ENCODE measurements around the gene RCC2. TPM values are rescaled to one million over a fixed set of nuclear protein-coding genes. Genes with fewer than 3 reads are reported as not detected.
"Not testable (repeated sequence)": the region's sequence is repeated elsewhere in the genome, so short reads cannot be mapped to it uniquely, and the experiment has no call there.

RCC2 gene
- total and polyA plus RNA-seq, 9 donors, result 15.3 to 52.2 (median 40.7) TPM

DNA sequence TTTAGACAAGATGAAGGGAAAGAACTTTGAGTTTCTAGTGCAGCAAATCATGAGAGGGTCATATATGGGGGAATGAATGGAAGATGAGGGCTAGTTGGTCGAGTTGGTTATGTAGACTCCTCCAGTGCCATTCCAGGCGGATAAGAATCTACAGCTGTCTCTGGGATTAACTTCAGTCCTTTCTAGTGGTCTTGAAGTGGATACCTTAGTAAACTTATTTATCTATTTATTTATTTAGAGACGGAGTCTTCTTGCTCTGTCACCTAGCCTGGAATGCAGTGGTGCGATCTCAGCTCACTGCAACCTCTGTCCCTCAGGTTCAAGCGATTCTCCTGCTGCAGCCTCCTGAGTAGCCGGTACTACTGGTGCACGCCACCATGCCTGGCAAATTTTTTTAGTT lies 41.4 kb upstream of the RCC2 start:
- intact Hi-C loops (cut with DNase I), result no loop called here
- Histone ChIP-seq H3K4me3 (no peak overlapping the region), H3K36me3 (no peaks in the 10 kb centered on the region), H3K27ac (no peak overlapping the region), H3K27me3 (no peaks in the 10 kb centered on the region), H3K9me3 (no peaks in the 10 kb centered on the region), H3K4me1 (ENCODE audit: insufficient read depth) (no peaks in the 10 kb centered on the region)
- WGBS, 3 donors, result 84 to 89% (median 86%) methylated on average over 7 of the region's 7 CpGs
- no peak for TF ChIP-seq POLR2A (IDR thresholded peaks at IDR 0.05)
- no peak for TF ChIP-seq EP300 (IDR thresholded peaks at IDR 0.05)
- TF ChIP-seq, protein P1, sequence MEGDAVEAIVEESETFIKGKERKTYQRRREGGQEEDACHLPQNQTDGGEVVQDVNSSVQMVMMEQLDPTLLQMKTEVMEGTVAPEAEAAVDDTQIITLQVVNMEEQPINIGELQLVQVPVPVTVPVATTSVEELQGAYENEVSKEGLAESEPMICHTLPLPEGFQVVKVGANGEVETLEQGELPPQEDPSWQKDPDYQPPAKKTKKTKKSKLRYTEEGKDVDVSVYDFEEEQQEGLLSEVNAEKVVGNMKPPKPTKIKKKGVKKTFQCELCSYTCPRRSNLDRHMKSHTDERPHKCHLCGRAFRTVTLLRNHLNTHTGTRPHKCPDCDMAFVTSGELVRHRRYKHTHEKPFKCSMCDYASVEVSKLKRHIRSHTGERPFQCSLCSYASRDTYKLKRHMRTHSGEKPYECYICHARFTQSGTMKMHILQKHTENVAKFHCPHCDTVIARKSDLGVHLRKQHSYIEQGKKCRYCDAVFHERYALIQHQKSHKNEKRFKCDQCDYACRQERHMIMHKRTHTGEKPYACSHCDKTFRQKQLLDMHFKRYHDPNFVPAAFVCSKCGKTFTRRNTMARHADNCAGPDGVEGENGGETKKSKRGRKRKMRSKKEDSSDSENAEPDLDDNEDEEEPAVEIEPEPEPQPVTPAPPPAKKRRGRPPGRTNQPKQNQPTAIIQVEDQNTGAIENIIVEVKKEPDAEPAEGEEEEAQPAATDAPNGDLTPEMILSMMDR (IDR thresholded peaks at IDR 0.05), result no peak
- DNase-seq, result no peak

DNA sequence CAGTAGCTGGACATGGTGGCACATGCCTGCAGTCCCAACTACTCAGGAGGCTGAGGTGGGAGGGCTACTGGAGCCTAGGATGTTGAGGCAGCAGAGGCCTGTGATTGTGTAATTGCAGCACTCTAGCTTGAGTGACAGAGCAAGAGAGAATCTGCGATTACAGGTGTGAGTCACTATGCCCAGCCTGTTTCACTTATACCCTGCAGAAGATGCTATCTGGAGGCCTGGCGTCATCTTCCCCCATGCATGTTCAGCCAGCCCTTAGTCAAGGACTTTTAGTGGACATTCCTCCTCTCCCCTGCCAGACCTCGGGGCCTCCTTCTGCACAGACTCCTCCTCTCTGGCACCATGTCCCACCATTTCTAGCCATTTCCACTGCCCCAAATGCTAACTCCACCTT lies 36.3 kb upstream of the RCC2 start:
- WGBS, 3 donors, result 44 to 59% (median 49%) methylated on average over 3 of the region's 3 CpGs
- H3K27ac ChIP-seq, result no peak overlapping the region
- TF ChIP-seq POLR2A (IDR thresholded peaks at IDR 0.05) (no peak), EP300 (IDR thresholded peaks at IDR 0.05) (no peak)
- TF ChIP-seq, protein P1 (IDR thresholded peaks at IDR 0.05), result no peak
- H3K9me3 ChIP-seq, result no peaks in the 10 kb centered on the region
- no peaks in the 10 kb centered on the region for H3K36me3 ChIP-seq
- no peak for DNase-seq
- no peaks in the 10 kb centered on the region for H3K4me1 ChIP-seq (ENCODE audit: insufficient read depth)
- H3K27me3 ChIP-seq, result no peaks in the 10 kb centered on the region
- no peak overlapping the region for H3K4me3 ChIP-seq
- intact Hi-C loops (cut with DNase I), result no loop called here

DNA sequence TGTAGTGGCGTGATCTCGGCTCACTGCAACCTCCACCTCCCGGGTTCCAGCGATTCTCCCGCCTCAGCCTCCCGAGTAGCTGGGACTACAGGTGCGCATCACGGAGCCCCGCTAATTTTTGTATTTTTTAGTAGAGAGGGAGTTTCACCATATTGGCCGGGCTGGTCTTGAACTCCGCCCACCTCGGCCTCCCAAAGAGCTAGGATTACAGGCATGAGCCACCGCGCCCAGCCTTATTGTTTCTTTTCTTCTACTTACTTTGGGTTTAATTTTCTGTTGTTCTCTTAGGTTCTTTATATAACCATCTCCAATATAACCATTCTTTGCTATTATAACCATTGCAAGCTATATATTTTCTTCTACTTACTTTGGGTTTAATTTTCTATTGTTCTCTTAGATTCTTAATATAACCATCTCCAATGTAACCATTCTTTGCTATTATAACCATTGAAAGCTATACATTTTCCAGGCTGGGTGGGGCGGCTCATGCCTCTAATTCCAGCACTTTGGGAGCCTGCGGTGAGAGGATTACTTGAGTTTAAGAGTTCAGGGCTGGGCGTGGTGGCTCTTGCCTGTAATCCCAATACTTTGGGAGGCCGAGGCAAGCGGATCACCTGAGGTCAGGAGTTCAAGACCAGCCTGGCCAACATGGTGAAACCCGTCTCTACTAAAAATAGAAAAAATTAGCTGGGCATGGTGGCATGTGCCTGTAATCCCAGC lies 35.5 kb upstream of the RCC2 start:
- H3K9me3 ChIP-seq; H3K4me3 ChIP-seq; H3K36me3 ChIP-seq; H3K4me1 ChIP-seq (ENCODE audit: insufficient read depth); H3K27me3 ChIP-seq; DNase-seq; H3K27ac ChIP-seq; intact Hi-C loops (cut with DNase I): not testable (repeated sequence)
- 89 to 90% (median 90%) methylated on average over 20 of the region's 20 CpGs for WGBS, 3 donors

DNA sequence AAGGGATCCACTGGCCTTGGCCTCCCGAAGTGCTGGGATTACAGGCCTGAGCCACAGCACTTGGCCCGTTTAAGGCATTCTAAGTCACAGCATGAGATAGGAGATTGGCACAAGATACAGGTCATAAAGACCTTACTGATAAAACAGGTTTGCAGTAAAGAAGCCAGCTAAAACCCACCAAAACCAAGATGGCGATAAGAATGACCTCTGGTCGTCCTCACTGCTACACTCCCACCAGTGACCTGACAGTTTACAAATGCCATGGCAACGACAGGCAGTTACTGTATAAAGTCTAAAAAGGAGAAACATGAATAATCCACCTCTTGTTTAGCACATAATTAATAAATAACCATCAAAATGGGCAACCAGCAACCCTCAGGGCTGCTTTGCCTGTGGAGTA lies 33.3 kb upstream of the RCC2 start:
- TF ChIP-seq EP300 (IDR thresholded peaks at IDR 0.05), result no peak
- intact Hi-C loops (cut with DNase I), result no loop called here
- Histone ChIP-seq H3K36me3 (no peaks in the 10 kb centered on the region), H3K27me3 (no peaks in the 10 kb centered on the region), H3K27ac (no peak overlapping the region), H3K4me1 (ENCODE audit: insufficient read depth) (no peaks in the 10 kb centered on the region), H3K4me3 (no peak overlapping the region), H3K9me3 (no peaks in the 10 kb centered on the region)
- no peak for DNase-seq
- 40 to 53% (median 40%) methylated on average over 5 of the region's 5 CpGs for WGBS, 3 donors

DNA sequence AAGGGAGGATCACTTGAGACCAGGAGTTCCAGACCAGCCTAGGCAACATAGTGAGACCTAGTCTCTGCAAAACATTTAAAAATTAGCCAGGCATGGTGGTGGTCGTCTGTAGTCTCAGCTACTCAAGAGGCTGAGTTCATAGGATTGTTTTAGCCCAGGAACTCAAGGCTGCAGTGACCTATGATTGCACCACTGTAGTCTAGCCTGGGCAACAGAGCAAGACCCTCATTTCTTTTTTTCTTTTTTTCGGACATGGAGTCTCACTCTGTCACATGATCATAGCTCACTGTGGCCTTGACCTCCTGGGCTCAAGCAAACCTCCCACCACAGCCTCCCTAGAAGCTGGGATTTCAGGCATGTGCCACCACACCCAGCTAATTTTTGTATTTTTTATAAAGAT lies 31.9 kb upstream of the RCC2 start:
- Histone ChIP-seq H3K4me1 (ENCODE audit: insufficient read depth) (no peaks in the 10 kb centered on the region), H3K4me3 (no peak overlapping the region), H3K36me3 (no peaks in the 10 kb centered on the region), H3K9me3 (no peaks in the 10 kb centered on the region), H3K27me3 (no peaks in the 10 kb centered on the region), H3K27ac (no peak overlapping the region)
- no peak for DNase-seq
- 69 to 87% (median 75%) methylated on average over 2 of the region's 2 CpGs for WGBS, 3 donors
- intact Hi-C loops (cut with DNase I), result no loop called here
- TF ChIP-seq EP300 (IDR thresholded peaks at IDR 0.05), result no peak
- TF ChIP-seq, protein P1 (IDR thresholded peaks at IDR 0.05), result no peak
- no peak for TF ChIP-seq POLR2A (IDR thresholded peaks at IDR 0.05)

Measured in ovary (tissue), 9 donors.